AG10803 (cell line): ENCODE data around the gene FAM8A1.

Experiments
- DNase-seq: peaks from one replicate; pipeline ENCODE4 v3.0.0; 2010; ENCODE audit warnings: low read depth
- H3K4me3 ChIP-seq: 2 replicates; pipeline ENCODE4 v1.5.1; 2011; ENCODE audit warnings: mild to moderate bottlenecking, low read length, control low read depth
- TF ChIP-seq, protein P1 (sequence below): conservative IDR thresholded peaks from 2 replicates; pipeline ENCODE4 v1.5.1; 2011; ENCODE audit warnings: mild to moderate bottlenecking, low read length, control low read depth, inconsistent platforms

Gene FAM8A1

DNA sequence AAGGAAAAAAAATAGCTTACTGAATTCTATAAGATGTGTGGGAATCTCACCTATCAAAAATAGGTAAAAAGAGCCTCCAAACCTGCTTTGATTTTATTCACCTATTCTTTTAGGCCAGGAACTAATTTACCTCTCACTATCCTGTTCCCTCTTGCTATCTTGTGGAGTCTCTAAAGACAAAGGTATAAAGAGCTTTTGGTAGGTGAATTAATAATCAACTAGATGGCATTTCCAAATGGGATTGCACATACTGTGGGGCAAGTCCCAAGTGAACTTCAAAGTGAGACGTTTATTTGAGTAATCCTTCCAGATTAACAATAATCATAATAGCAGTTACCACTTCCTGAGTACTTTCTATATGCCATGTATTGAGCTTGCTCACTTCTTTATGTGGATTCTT, 2.8 kb downstream of the FAM8A1 start:
- DNase-seq: no peak
- TF ChIP-seq, protein P1, sequence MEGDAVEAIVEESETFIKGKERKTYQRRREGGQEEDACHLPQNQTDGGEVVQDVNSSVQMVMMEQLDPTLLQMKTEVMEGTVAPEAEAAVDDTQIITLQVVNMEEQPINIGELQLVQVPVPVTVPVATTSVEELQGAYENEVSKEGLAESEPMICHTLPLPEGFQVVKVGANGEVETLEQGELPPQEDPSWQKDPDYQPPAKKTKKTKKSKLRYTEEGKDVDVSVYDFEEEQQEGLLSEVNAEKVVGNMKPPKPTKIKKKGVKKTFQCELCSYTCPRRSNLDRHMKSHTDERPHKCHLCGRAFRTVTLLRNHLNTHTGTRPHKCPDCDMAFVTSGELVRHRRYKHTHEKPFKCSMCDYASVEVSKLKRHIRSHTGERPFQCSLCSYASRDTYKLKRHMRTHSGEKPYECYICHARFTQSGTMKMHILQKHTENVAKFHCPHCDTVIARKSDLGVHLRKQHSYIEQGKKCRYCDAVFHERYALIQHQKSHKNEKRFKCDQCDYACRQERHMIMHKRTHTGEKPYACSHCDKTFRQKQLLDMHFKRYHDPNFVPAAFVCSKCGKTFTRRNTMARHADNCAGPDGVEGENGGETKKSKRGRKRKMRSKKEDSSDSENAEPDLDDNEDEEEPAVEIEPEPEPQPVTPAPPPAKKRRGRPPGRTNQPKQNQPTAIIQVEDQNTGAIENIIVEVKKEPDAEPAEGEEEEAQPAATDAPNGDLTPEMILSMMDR: no peak
- no peak overlapping the region for H3K4me3 ChIP-seq

DNA sequence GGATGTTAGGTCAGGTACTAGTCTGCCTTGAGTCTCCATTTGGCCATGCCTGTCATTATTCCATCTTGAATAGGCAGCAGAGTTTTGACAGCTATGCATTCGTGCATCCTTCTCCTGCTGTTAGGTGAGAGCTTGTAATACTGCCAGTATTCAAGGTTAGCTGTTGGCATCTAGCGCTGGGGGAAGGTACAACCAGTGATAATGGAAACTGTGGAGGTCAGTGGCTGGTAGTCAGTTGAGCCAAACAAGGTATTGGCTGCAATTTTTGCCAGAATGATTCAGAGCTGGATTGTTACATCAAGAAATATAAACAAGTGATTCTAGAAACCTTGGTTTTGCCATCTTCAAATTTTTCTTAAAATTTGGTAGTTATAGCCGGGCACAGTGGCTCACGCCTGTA, 6.5 kb downstream of the FAM8A1 start:
- no peak for DNase-seq
- TF ChIP-seq, protein P1: no peak
- H3K4me3 ChIP-seq: no peak overlapping the region

DNA sequence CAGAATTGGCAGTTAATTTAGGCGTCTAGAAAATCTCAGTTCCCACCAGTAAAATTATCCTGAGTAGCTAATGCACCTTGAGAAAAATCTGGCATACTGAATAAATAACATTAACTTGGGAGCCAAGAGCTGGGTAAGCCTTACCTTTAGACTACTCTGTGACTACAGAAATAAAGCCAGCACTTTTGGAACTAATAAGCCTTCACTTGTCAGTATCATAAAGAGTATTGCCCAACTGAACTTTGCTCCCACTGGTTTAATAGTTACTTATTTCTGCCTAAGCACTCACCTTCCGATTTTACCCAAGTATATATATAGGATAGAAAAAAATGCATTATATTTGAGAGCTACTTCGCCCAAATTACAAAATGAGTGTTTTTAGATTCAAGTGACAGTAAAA, 10.7 kb downstream of the FAM8A1 start:
- H3K4me3 ChIP-seq: no peak overlapping the region
- TF ChIP-seq, protein P1: no peak
- no peak for DNase-seq

DNA sequence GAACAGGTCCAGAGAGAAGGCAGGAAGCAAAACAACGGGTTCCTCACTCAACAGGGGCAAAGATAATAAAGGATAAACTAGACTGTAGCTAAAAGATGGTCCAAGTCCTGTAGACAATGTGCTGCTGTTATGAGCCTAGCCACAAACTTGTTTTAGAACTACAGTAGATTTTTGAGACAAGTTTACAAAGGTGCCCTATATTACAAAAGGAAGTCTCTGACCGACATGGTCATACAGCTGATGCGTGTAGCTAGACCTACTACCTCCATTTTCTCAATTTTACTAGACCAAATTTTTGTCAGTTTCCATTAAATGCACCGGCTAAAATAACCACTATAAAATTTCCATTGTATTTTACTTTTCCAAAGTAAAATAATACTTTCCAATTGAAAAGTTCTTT, 11.9 kb downstream of the FAM8A1 start:
- no peak for DNase-seq
- H3K4me3 ChIP-seq: no peak overlapping the region
- TF ChIP-seq, protein P1: no peak

DNA sequence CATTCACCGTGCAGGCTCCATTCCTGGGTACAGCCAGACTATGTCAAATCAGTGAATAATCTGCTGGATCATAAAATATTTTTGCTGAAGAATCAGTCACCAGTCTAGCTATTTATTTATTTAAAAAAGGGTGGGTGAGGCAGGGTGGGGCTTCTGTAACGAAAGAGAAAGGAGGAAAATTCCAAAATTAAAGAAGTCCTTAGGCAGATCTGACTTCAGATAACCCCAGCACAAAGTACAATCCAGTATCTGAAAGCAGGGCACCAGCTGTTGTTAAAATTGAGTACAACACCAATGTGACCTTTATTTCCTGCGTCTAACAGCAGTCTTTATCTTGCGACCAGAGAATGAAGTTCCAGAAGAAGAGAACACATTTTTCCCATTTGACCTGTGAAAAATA, 15.7 kb downstream of the FAM8A1 start:
- no peak for DNase-seq
- H3K4me3 ChIP-seq: no peak overlapping the region
- TF ChIP-seq, protein P1: no peak

DNA sequence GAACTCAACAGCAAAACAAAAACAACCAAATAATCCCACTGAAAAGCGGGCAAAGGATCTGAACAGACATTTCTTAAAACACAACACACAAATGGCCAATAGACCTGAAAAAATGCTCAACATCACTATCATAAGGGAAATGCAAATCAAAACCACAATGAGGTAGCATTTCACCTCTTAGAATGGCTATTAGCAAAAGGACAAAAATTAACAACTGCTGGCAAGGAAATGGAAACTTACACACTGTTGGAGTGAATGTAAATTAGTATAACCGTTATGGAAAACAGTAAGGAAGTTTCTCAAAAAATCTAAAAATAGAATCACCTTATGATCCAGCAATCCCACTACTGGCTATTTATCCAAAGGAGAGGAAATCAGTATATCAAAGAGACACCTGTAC, 20.9 kb downstream of the FAM8A1 start:
- TF ChIP-seq, protein P1: no peak
- H3K4me3 ChIP-seq: no peak overlapping the region
- no peak for DNase-seq

DNA sequence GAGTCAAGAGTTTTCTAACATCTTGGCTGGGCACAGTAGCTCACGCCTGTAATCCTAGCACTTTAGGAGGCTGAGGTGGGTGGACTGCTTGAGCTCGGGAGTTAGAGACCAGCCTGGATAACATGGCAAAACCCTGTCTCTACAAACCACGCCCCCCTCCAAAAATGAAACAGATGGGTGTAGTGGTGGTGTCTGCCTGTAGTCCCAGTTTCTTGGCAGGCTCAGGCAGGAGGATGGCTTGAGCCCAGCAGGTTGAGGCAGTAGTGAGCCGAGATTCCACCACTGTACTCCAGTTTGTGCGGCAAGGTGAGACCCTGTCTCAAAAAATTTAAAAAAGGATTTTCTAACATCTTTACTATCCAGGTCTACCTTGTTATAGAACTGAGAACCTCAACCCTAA, 22.0 kb downstream of the FAM8A1 start:
- no peak for DNase-seq
- H3K4me3 ChIP-seq: no peak overlapping the region
- TF ChIP-seq, protein P1: no peak
